Pancreas (tissue), 10 donors: ENCODE data around the gene GOLT1A. TPM values are rescaled to one million over a fixed set of nuclear protein-coding genes. Genes with fewer than 3 reads are reported as not detected.

ENCODE experiments used
- ATAC-seq, 4 donors: fragments of 200-7000 bp; cut with Tn5 transposase; one replicate each; pipeline versions ENCODE4 v1.8.0 to v1.9.1; 2020; ENCODE audit warnings: mild to moderate bottlenecking in 4 of 4, moderate library complexity in 4 of 4
- DNase-seq, 6 donors: peaks; one replicate each; pipeline ENCODE4 v3.0.0-alpha.2; 2020
- FAIRE-seq: peaks from 2 replicates; lab custom pipeline; 2012; peaks lifted over from hg19 to GRCh38; lab: Jason Lieb, UNC
- H3K27ac ChIP-seq, 4 donors: fragments of 200-600 bp; sonication (generic); 1 replicate in 3 of 4; 2 replicates in 1 of 4; pipeline versions ENCODE4 v1.5.0 to v1.8.0; 2020
- H3K27me3 ChIP-seq, 4 donors: fragments of 200-600 bp; one replicate each; pipeline ENCODE4 v1.8.0; 2021
- H3K36me3 ChIP-seq, 3 donors: fragments of 200-600 bp; sonication (generic) in 1 of 3; one replicate each; pipeline versions ENCODE4 v1.5.0 to v1.8.0; 2020 to 2021
- H3K4me1 ChIP-seq, 3 donors: fragments of 200-600 bp; one replicate each; pipeline ENCODE4 v1.8.0; 2021
- H3K4me3 ChIP-seq, 4 donors: fragments of 200-600 bp; sonication (generic) in 2 of 4; one replicate each; pipeline versions ENCODE4 v1.5.0 to v1.8.0; 2020 to 2021
- H3K9me3 ChIP-seq, 4 donors: fragments of 200-600 bp; one replicate each; pipeline ENCODE4 v1.8.0; 2021
- WGBS, 2 donors: extraction: QIAGEN DNeasy Blood & Tissue Kit; methylation state at CpG; one replicate each; pipeline ENCODE4 v1.1.7; 2013; 5-methylcytosine and 5-hydroxymethylcytosine counted together
- intact Hi-C, 3 donors: fragments of 100-400 bp; cut with DNase I; formaldehyde crosslinking; loops; one replicate each; pipeline versions ENCODE4 v1.11.1 to v1.14.2; 2022
- polyA plus RNA-seq, 2 donors: library from polyadenylated mRNA; stranded (reverse); fragments of 200-250 nt; gene quantifications; one replicate each; pipeline ENCODE4 v1.2.3, GENCODE V29; 2013
- total RNA-seq, 6 donors: library from RNA; stranded (reverse); fragmentation: NEBNext Ultra II Directional in 4 of 6; extraction: Animal tissue kit (Norgen Biotek cat#: 25700) in 4 of 6; gene quantifications; one replicate each; pipeline versions ENCODE4 v1.2.1 to v1.2.4, GENCODE V29; 2021 to 2023
- TF ChIP-seq, protein P1 (sequence below), 4 donors: fragments of 200-600 bp; sonication (generic) in 3 of 4; IDR thresholded peaks; one replicate each; pipeline versions ENCODE4 v1.5.0 to v1.8.0; 2021; ENCODE audit warnings: antibody characterized with exemption in 4 of 4
- donor health status: healthy with polysubstance abuse.
- donor health status: DM: no; HTN: no; CAD: no; lungs with moderate emphysema.
- donor health status: DM: no; HTN: no; CAD: no.
- donor health status: control.
- donor health status: control.
- donor health status: Bipolar disorder and iron deficiency.
- donor health status: DM: yes; HTN: yes; CAD: no.
- donor health status: DM: no; HTN: no; CAD: no.
- donor health status: DM: no; HTN: no; CAD: no.
- donor health status: DM: yes; HTN: yes; CAD: no.

Gene GOLT1A
- total and polyA plus RNA-seq, 8 donors = 6.0 to 38.8 (median 8.4) TPM

DNA sequence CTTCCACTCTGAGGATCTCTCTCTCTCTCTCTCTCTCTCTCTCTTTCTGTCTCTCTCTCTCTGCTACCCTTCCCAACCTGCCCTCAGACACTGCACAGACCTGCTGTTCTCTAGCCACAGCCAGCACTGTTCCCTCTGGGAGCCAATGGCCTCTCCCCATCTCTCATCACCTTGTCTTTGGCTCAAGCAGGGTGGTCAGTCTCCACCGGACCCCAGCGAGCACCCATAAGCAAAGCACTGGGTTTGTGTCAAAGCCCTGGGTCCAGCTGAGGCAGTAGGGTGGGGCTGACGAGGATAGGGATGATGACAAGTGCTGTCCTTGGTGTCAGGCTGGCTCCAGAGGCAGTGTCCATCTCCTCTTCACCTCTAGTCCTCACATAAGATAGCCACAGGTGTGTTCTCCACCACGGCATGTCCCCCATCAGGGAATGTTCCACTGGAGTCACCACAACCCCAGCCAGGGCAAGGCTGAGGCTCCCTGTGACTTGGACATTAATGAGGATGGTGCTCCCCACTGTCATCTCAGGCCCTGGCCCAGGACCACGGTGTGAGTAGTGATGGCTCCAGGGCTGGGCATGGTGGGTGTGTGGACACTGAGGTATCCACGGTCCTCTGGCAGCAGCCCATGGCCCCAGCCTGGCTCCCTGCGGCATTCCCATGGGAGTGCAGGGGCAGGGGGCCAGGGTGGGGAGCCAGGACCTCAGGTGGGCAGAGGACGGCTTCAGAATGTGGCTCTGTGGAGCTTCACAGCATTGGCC lies 8.4 kb upstream of the GOLT1A start:
- no peak for FAIRE-seq
- Histone ChIP-seq H3K4me1 (no peaks in the 10 kb centered on the region), H3K4me3 (no peak overlapping the region), H3K27ac (no peak overlapping the region), H3K36me3 (peaks cover 0 to 13% (median 0%) of the 10 kb centered on the region in 3 donors), H3K27me3 (no peaks in the 10 kb centered on the region), H3K9me3 (no peaks in the 10 kb centered on the region)
- 89 to 93% methylated on average over 8 of the region's 8 CpGs for WGBS, 2 donors
- ATAC-seq = no peak
- no peak for DNase-seq
- TF ChIP-seq, protein P1, sequence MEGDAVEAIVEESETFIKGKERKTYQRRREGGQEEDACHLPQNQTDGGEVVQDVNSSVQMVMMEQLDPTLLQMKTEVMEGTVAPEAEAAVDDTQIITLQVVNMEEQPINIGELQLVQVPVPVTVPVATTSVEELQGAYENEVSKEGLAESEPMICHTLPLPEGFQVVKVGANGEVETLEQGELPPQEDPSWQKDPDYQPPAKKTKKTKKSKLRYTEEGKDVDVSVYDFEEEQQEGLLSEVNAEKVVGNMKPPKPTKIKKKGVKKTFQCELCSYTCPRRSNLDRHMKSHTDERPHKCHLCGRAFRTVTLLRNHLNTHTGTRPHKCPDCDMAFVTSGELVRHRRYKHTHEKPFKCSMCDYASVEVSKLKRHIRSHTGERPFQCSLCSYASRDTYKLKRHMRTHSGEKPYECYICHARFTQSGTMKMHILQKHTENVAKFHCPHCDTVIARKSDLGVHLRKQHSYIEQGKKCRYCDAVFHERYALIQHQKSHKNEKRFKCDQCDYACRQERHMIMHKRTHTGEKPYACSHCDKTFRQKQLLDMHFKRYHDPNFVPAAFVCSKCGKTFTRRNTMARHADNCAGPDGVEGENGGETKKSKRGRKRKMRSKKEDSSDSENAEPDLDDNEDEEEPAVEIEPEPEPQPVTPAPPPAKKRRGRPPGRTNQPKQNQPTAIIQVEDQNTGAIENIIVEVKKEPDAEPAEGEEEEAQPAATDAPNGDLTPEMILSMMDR (IDR thresholded peaks at IDR 0.05) = no peak
- intact Hi-C loops = no loop called here

DNA sequence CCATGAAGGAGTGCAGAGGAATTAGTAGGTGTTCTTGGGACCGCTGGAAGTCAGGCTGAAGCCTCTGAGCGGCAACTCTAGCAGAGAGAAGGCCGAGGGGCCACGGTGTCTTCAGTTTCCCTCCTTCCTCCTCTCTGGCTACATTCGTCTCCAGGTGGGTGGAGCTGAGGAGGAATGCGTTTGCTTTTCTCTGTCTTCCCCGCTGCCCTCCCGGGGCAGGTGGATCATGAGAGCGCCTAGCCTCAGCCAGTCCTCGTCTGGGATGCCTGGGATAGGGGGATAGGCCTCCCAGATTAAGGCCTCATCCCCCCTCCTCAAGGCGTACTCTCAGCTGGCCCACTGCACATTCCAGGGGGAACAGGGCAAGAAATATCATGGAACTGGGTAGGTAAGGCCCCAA lies 7.5 kb upstream of the GOLT1A start:
- H3K4me1 ChIP-seq = no peaks in the 10 kb centered on the region
- H3K27me3 ChIP-seq = no peaks in the 10 kb centered on the region
- H3K9me3 ChIP-seq = no peaks in the 10 kb centered on the region
- TF ChIP-seq, protein P1 (IDR thresholded peaks at IDR 0.05) = no peak
- H3K36me3 ChIP-seq = peaks cover 0 to 13% (median 0%) of the 10 kb centered on the region in 3 donors
- 85 to 90% methylated on average over 11 of the region's 11 CpGs for WGBS, 2 donors
- FAIRE-seq (no peak), DNase-seq (no peak), ATAC-seq (no peak)
- H3K4me3 ChIP-seq = no peak overlapping the region
- intact Hi-C loops = no loop called here
- no peak overlapping the region for H3K27ac ChIP-seq

DNA sequence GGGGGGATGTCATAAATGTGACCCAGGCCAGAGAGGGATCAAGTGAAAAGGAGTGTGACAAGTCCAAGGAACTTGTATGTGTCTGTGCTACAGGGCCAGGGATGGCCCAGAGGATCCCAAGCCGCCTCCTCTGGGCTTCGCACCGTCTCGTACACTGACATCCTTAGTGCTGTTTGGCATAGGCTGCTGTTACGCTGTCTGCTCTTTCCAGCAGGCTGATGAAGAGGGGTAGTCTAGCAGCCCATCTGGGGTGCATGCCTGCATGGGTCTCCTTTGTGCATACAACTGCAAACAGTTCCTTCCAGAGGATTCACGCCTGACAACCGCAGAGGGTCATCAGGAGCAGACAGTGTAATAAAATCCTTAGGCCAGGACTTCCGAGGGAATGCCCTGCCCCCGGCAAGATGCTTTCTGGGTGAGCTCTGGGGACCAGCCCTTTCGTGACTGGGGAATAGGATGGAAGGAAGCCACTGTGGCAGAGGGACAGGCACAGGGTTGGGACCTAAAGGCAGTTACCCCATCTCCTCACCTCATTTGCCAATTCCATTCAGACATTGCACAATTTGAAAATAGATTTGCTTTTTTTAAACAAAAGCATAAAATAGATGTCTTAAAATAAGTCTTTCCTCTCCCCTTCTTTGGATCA lies 6.3 kb upstream of the GOLT1A start:
- Histone ChIP-seq H3K27ac (no peak overlapping the region), H3K4me3 (no peak overlapping the region), H3K36me3 (peaks cover 0 to 13% (median 0%) of the 10 kb centered on the region in 3 donors), H3K9me3 (no peaks in the 10 kb centered on the region), H3K4me1 (no peaks in the 10 kb centered on the region), H3K27me3 (no peaks in the 10 kb centered on the region)
- TF ChIP-seq, protein P1 (IDR thresholded peaks at IDR 0.05) = no peak
- 92 to 94% methylated on average over 10 of the region's 10 CpGs for WGBS, 2 donors
- no peak for FAIRE-seq
- intact Hi-C loops = no loop called here
- no peak for ATAC-seq
- DNase-seq = no peak

GRCh38 chr1:204218552-204218951 lies 4.8 kb upstream of the GOLT1A start:
- DNase-seq = no peak
- Histone ChIP-seq H3K9me3 (no peaks in the 10 kb centered on the region), H3K4me3 (no peak overlapping the region), H3K4me1 (no peaks in the 10 kb centered on the region), H3K36me3 (peaks cover 0 to 13% (median 0%) of the 10 kb centered on the region in 3 donors), H3K27me3 (no peaks in the 10 kb centered on the region), H3K27ac (no peak overlapping the region)
- intact Hi-C loops = no loop called here
- WGBS, 2 donors = 53 to 60% methylated on average over 2 of the region's 2 CpGs
- TF ChIP-seq, protein P1 (IDR thresholded peaks at IDR 0.05) = no peak
- ATAC-seq = no peak
- FAIRE-seq = no peak

DNA sequence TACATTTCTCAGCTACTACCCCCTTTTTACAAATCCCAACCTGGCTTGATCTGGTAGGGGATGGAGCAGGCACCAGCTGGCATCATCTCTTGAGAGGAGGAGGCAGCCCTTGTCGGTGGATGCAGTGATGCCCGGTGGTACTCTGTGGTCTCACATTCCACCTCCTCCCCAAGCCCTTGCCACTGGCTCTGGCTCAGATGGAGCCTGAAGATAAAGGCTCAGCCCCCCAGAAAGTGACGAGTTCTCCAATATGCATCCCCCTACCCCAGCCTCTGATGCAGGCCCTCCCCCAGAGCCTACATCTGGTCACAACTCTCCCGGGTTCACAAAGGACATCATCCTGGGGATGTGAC lies 3.8 kb upstream of the GOLT1A start:
- Histone ChIP-seq H3K4me1 (no peaks in the 10 kb centered on the region), H3K27ac (no peak overlapping the region), H3K36me3 (peaks cover 0 to 9% (median 0%) of the 10 kb centered on the region in 3 donors), H3K4me3 (no peak overlapping the region), H3K27me3 (no peaks in the 10 kb centered on the region), H3K9me3 (no peaks in the 10 kb centered on the region)
- no peak for FAIRE-seq
- ATAC-seq = no peak
- DNase-seq = no peak
- WGBS, 2 donors = 57 to 69% methylated on average over 4 of the region's 4 CpGs
- intact Hi-C loops = no loop called here
- TF ChIP-seq, protein P1 (IDR thresholded peaks at IDR 0.05) = no peak
